Non-pigmented ciliary epithelial cell (primary cell): ENCODE results near the gene CD6.

ENCODE experiments used
- DNase-seq: peaks from one replicate; pipeline ENCODE4 v3.0.0-alpha.2; 2010; ENCODE audit warnings: low read depth

Gene CD6

GRCh38 chr11:60971520-60971919 is at the start of gene CD6:
CD6 (plus strand) TSS chr11:60971680; CDS start chr11:60971866, 186 bp downstream.
- DNase-seq = no peak

GRCh38 chr11:60921777-60922335 is 49.6 kb upstream of the CD6 start:
- no peak for DNase-seq

- DNase-seq = no peak
Measured at GRCh38 chr11:60922906-60923305, 48.6 kb upstream of the CD6 start.

GRCh38 chr11:60923326-60923725 is 48.2 kb upstream of the CD6 start:
- DNase-seq = no peak

GRCh38 chr11:60923800-60924109 is 47.7 kb upstream of the CD6 start:
- no peak for DNase-seq

- DNase-seq = no peak
Measured at GRCh38 chr11:60924110-60924905, 47.2 kb upstream of the CD6 start, which contains the start of gene TMEM132A. TMEM132A (plus strand) TSS chr11:60924460; CDS start chr11:60924634, 174 bp downstream.

- no peak for DNase-seq
Measured at GRCh38 chr11:60924906-60925853, 46.3 kb upstream of the CD6 start.

- no peak for DNase-seq
Measured at GRCh38 chr11:60925868-60926267, 45.6 kb upstream of the CD6 start.

- DNase-seq = no peak
Measured at GRCh38 chr11:60926500-60926899, 45.0 kb upstream of the CD6 start.

- DNase-seq = no peak
Measured at GRCh38 chr11:60927061-60927592, 44.4 kb upstream of the CD6 start.

GRCh38 chr11:60927600-60927999 is 43.9 kb upstream of the CD6 start:
- no peak for DNase-seq

- no peak for DNase-seq
Measured at GRCh38 chr11:60928563-60929001, 42.9 kb upstream of the CD6 start.

- no peak for DNase-seq
Measured at GRCh38 chr11:60929764-60930163, 41.7 kb upstream of the CD6 start.

- no peak for DNase-seq
Measured at GRCh38 chr11:60930394-60930793, 41.1 kb upstream of the CD6 start.

- no peak for DNase-seq
Measured at GRCh38 chr11:60931917-60932316, 39.6 kb upstream of the CD6 start.

- no peak for DNase-seq
Measured at GRCh38 chr11:60932605-60933356, 38.7 kb upstream of the CD6 start.

- DNase-seq = no peak
Measured at GRCh38 chr11:60933416-60934123, 37.9 kb upstream of the CD6 start.

GRCh38 chr11:60934124-60934789 is 37.2 kb upstream of the CD6 start:
- no peak for DNase-seq

GRCh38 chr11:60934790-60935605 is 36.5 kb upstream of the CD6 start:
- DNase-seq = no peak
